Activated CD4-positive, alpha-beta T cell treated with anti-CD3 and anti-CD28 coated beads, Interleukin-2, amount 10 ng/mL, durations not matched to agents 24 days and 14 days (primary cell): Measurements from ENCODE around the gene INTS3. TPM values are rescaled to one million over a fixed set of nuclear protein-coding genes. Genes with fewer than 3 reads are reported as not detected.
A peak's percentile ranks its signal among the peaks of the same experiment; 100 is the strongest.

Experiments
- DNase-seq: peaks from one replicate; pipeline ENCODE4 v3.0.0; 2022
- H3K27ac Mint-ChIP-seq: one replicate; pipeline ENCODE4 v1.8.0; 2022; ENCODE audit warnings: mild to moderate bottlenecking, mixed read lengths
- H3K27me3 Mint-ChIP-seq: one replicate; pipeline ENCODE4 v1.8.0; 2022; ENCODE audit warnings: mixed read lengths
- H3K36me3 Mint-ChIP-seq: one replicate; pipeline ENCODE4 v1.8.0; 2022; ENCODE audit warnings: low read depth, mild to moderate bottlenecking, mixed read lengths
- H3K4me1 Mint-ChIP-seq: one replicate; pipeline ENCODE4 v1.8.0; 2021; ENCODE audit warnings: mixed read lengths
- H3K4me3 Mint-ChIP-seq: one replicate; pipeline ENCODE4 v1.8.0; 2022; ENCODE audit warnings: mild to moderate bottlenecking, moderate library complexity, mixed read lengths
- H3K9me3 Mint-ChIP-seq: one replicate; pipeline ENCODE4 v1.8.0; 2021; ENCODE audit warnings: mixed read lengths
- intact Hi-C: fragments of 100-400 bp; cut with micrococcal nuclease; formaldehyde crosslinking; loops from one replicate; pipeline ENCODE4 v1.15.1; 2023
- total RNA-seq: library from RNA; stranded (reverse); gene quantifications from 2 replicates; pipeline ENCODE4 v1.2.3, GENCODE V29; 2022

The INTS3 gene
- 63.1 and 64.8 TPM in 2 replicates for total RNA-seq

- peak; percentile 100 for DNase-seq
- intact Hi-C loops: loop anchor here (1.0 to 5.0 kb wide), 3 partner anchors 57 to 265 kb away; partner anchors contain the start of genes CHTOP, ILF2 and RPS27
- Mint-ChIP-seq H3K4me1 (peaks cover 32% of the 10 kb centered on the region), H3K4me3 (peak within 1 kb of the TSS; percentile 96), H3K27me3 (no peaks in the 10 kb centered on the region), H3K9me3 (no peaks in the 10 kb centered on the region), H3K27ac (peak within 1 kb of the TSS; percentile 97), H3K36me3 (peaks cover 18% of the 10 kb centered on the region)
These were observed at the start of gene INTS3 for GRCh38 chr1:153727463-153728304. INTS3 (plus strand) TSS chr1:153728050; CDS start chr1:153728635, 585 bp downstream.

GRCh38 chr1:153678519-153679336 is 49.1 kb upstream of the INTS3 start, which contains the start of gene NPR1:
NPR1 (plus strand) TSS chr1:153678688; CDS start chr1:153679109, 421 bp downstream.
- DNase-seq: peak; percentile 78
- Mint-ChIP-seq H3K4me3 (peak within 1 kb of the TSS; percentile 85), H3K36me3 (peaks cover 2% of the 10 kb centered on the region), H3K4me1 (peaks cover 22% of the 10 kb centered on the region), H3K9me3 (no peaks in the 10 kb centered on the region), H3K27me3 (peaks cover 51% of the 10 kb centered on the region), H3K27ac (no peak within 1 kb of the TSS)
- intact Hi-C loops: no loop called here

DNA sequence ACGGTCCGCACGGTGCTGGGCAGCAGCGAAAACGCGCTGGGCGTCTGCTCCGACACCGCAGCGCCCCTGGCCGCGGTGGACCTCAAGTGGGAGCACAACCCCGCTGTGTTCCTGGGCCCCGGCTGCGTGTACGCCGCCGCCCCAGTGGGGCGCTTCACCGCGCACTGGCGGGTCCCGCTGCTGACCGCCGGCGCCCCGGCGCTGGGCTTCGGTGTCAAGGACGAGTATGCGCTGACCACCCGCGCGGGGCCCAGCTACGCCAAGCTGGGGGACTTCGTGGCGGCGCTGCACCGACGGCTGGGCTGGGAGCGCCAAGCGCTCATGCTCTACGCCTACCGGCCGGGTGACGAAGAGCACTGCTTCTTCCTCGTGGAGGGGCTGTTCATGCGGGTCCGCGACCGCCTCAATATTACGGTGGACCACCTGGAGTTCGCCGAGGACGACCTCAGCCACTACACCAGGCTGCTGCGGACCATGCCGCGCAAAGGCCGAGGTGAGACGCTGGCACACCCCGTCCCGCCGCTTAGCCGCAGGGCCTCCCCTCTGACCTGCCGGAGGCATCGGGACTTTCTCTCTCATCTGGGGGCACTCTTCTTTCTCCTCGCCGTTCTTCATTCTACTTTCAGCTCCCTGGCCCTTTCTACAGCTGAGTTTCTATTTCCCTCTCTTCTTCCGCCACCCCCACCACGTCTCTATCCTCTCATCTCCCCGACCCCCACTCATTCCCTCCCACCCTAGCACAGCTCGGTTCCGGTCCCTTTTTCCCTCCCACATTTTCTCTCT is 48.3 kb upstream of the INTS3 start:
- Mint-ChIP-seq H3K4me3 (peak overlapping the region; percentile 85), H3K36me3 (peaks cover 2% of the 10 kb centered on the region), H3K4me1 (peaks cover 22% of the 10 kb centered on the region), H3K27ac (no peak overlapping the region), H3K27me3 (peaks cover 54% of the 10 kb centered on the region), H3K9me3 (no peaks in the 10 kb centered on the region)
- peak; percentile 73 for DNase-seq
- intact Hi-C loops: no loop called here

DNA sequence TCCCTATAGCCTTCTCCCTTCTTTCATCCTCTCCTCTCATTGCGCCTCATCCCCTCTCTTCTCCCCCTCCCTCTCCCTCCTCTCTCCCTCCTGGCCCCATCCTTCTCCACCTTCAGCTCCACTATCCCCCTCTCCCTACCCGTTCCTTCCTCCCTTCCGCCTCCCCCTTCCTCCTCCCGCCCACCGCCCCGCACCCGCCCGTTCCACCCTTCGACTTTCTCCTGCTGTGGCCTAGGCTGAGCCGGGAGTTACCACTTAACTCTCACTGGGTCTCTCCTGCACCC is 47.8 kb upstream of the INTS3 start:
- H3K27ac Mint-ChIP-seq: no peak overlapping the region
- H3K27me3 Mint-ChIP-seq: peaks cover 54% of the 10 kb centered on the region
- H3K4me1 Mint-ChIP-seq: peaks cover 22% of the 10 kb centered on the region
- intact Hi-C loops: no loop called here
- H3K9me3 Mint-ChIP-seq: no peaks in the 10 kb centered on the region
- H3K4me3 Mint-ChIP-seq: peak overlapping the region; percentile 85
- peaks cover 2% of the 10 kb centered on the region for H3K36me3 Mint-ChIP-seq
- no peak for DNase-seq

GRCh38 chr1:153682730-153683129 is 45.1 kb upstream of the INTS3 start:
- Mint-ChIP-seq H3K4me3 (no peak overlapping the region), H3K27ac (no peak overlapping the region), H3K9me3 (no peaks in the 10 kb centered on the region), H3K4me1 (peaks cover 17% of the 10 kb centered on the region), H3K27me3 (peaks cover 52% of the 10 kb centered on the region), H3K36me3 (peaks cover 2% of the 10 kb centered on the region)
- intact Hi-C loops: no loop called here
- DNase-seq: no peak

DNA sequence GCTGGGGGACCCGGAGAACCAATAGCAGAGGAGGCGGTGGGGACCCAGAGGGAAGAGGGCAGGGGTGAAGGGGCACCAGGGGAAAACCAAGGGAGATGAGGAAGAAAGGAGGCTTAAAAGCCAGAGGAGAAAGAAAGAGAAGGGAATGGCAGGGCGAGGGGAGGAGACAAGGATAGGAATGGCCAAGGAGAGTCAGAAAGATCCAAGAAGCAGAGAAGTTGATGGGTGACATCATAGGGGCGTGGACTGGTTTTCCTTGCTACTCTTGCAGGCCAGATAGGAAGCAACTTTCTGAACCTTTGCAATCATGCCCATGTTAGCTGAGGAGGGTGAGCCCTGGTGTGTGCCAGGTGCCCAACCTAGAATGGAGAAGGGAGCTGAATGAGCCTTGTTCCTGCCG is 44.0 kb upstream of the INTS3 start:
- intact Hi-C loops: no loop called here
- H3K4me1 Mint-ChIP-seq: peaks cover 8% of the 10 kb centered on the region
- H3K4me3 Mint-ChIP-seq: no peak overlapping the region
- no peaks in the 10 kb centered on the region for H3K9me3 Mint-ChIP-seq
- H3K27ac Mint-ChIP-seq: no peak overlapping the region
- peaks cover 42% of the 10 kb centered on the region for H3K27me3 Mint-ChIP-seq
- DNase-seq: no peak
- peaks cover 2% of the 10 kb centered on the region for H3K36me3 Mint-ChIP-seq

DNA sequence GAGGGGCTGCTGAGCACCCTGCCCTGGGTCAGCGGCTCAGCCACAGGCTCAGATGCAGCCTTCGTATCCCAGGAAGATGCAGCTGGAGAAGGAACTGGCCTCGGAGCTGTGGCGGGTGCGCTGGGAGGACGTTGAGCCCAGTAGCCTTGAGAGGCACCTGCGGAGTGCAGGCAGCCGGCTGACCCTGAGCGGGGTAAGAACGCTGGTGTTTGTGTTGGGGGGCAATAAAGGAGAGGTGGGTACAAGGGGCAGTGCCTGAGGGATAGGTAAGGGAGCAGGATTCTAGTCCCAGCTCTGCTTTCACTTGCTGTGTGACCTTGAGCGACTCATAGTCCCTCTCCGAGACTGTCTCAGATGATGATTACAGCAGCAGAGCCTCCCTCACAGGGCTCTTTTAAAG is 43.0 kb upstream of the INTS3 start:
- no peak overlapping the region for H3K27ac Mint-ChIP-seq
- H3K27me3 Mint-ChIP-seq: peaks cover 38% of the 10 kb centered on the region
- H3K4me3 Mint-ChIP-seq: no peak overlapping the region
- intact Hi-C loops: no loop called here
- H3K9me3 Mint-ChIP-seq: no peaks in the 10 kb centered on the region
- peaks cover 4% of the 10 kb centered on the region for H3K4me1 Mint-ChIP-seq
- H3K36me3 Mint-ChIP-seq: peaks cover 2% of the 10 kb centered on the region
- no peak for DNase-seq

DNA sequence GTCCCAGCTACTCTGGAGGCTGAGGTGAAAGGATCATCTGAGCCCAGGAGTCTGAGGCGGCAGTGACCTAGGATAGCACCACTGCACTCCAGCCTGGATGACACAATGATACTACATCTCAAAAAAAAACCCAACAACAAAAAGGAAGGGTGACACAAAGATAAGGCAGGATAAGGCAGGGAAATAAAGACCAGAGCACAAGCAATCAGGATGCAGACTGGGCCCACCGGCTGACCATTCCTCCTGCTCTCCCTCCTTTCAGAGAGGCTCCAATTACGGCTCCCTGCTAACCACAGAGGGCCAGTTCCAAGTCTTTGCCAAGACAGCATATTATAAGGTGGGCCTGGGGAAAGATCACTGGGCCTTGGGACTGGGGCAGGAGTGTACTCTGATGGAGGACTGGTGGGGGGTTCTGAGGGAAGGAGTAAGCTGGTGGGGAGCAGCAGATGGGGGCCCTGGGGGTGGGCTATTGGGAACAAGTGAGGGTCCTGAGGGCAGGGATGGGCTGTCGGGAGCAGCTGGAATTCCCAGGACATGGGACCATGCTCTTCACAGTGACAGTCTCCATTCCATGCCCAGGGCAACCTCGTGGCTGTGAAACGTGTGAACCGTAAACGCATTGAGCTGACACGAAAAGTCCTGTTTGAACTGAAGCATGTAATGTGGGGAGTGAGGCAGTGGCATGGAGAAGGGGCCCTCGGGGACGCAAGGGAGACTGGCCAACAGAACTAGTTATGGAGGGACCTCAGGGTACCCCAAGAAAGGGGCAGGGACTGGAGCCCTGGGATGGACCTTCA is 42.1 kb upstream of the INTS3 start:
- no peaks in the 10 kb centered on the region for H3K36me3 Mint-ChIP-seq
- intact Hi-C loops: no loop called here
- no peak overlapping the region for H3K4me3 Mint-ChIP-seq

GRCh38 chr1:153687346-153688125 is 40.3 kb upstream of the INTS3 start:
- H3K27me3 Mint-ChIP-seq: peaks cover 24% of the 10 kb centered on the region
- no peak for DNase-seq
- peaks cover 2% of the 10 kb centered on the region for H3K4me1 Mint-ChIP-seq
- H3K27ac Mint-ChIP-seq: no peak overlapping the region
- H3K4me3 Mint-ChIP-seq: no peak overlapping the region
- H3K9me3 Mint-ChIP-seq: no peaks in the 10 kb centered on the region
- H3K36me3 Mint-ChIP-seq: no peaks in the 10 kb centered on the region
- intact Hi-C loops: no loop called here

More for the DNA sequence above, 42.1 kb upstream of the INTS3 start:
- Mint-ChIP-seq H3K27ac (no peak overlapping the region), H3K27me3 (peaks cover 33% of the 10 kb centered on the region), H3K9me3 (no peaks in the 10 kb centered on the region), H3K4me1 (peaks cover 2% of the 10 kb centered on the region)
- DNase-seq: no peak

- Mint-ChIP-seq H3K36me3 (no peaks in the 10 kb centered on the region), H3K9me3 (no peaks in the 10 kb centered on the region), H3K27me3 (peaks cover 20% of the 10 kb centered on the region), H3K4me3 (no peak overlapping the region), H3K27ac (no peak overlapping the region), H3K4me1 (peaks cover 2% of the 10 kb centered on the region)
- intact Hi-C loops: no loop called here
- DNase-seq: no peak
These were observed 39.6 kb upstream of the INTS3 start for GRCh38 chr1:153688276-153688675.

GRCh38 chr1:153688736-153689328 is 39.0 kb upstream of the INTS3 start:
- H3K36me3 Mint-ChIP-seq: no peaks in the 10 kb centered on the region
- DNase-seq: no peak
- H3K4me1 Mint-ChIP-seq: peaks cover 2% of the 10 kb centered on the region
- intact Hi-C loops: no loop called here
- no peak overlapping the region for H3K27ac Mint-ChIP-seq
- no peaks in the 10 kb centered on the region for H3K9me3 Mint-ChIP-seq
- peaks cover 17% of the 10 kb centered on the region for H3K27me3 Mint-ChIP-seq
- no peak overlapping the region for H3K4me3 Mint-ChIP-seq

DNA sequence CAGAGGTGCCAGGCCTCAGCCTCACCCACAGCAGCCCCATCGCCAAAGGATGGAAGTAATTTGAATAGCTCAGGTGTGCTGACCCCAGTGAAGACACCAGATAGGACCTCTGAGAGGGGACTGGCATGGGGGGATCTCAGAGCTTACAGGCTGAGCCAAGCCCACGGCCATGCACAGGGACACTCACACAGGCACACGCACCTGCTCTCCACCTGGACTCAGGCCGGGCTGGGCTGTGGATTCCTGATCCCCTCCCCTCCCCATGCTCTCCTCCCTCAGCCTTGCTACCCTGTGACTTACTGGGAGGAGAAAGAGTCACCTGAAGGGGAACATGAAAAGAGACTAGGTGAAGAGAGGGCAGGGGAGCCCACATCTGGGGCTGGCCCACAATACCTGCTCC is 34.4 kb upstream of the INTS3 start:
- peaks cover 2% of the 10 kb centered on the region for H3K4me1 Mint-ChIP-seq

More for the DNA sequence above, 34.4 kb upstream of the INTS3 start:
- Mint-ChIP-seq H3K36me3 (no peaks in the 10 kb centered on the region), H3K27me3 (peaks cover 7% of the 10 kb centered on the region), H3K4me3 (no peak overlapping the region), H3K27ac (no peak overlapping the region), H3K9me3 (no peaks in the 10 kb centered on the region)
- DNase-seq: no peak
- intact Hi-C loops: no loop called here
